Mesenteric fat pad (tissue), 1 donor: ENCODE measurements around the gene GARRE1. TPM values are rescaled to one million over a fixed set of nuclear protein-coding genes. Genes with fewer than 3 reads are reported as not detected.
A peak's percentile ranks its signal among the peaks of the same experiment; 100 is the strongest.
"Not testable (repeated sequence)": the region's sequence is repeated elsewhere in the genome, so short reads cannot be mapped to it uniquely, and the experiment has no call there.

Experiments used
- DNase-seq: peaks from one replicate; pipeline ENCODE4 v3.0.0-alpha.2; 2020; ENCODE audit warnings: low spot score
- total RNA-seq: library from RNA; stranded (reverse); fragmentation: NEBNext Ultra II Directional; extraction: Animal tissue kit (Norgen Biotek cat#: 25700); gene quantifications from one replicate; pipeline ENCODE4 v1.2.1, GENCODE V29; 2021
- donor health status: DM: yes; HTN: yes; CAD: no.

GARRE1 gene
- total RNA-seq, 1 donor from 2014 or later: 37.7 TPM

GRCh38 chr19:34229721-34230120 lies 24.6 kb upstream of the GARRE1 start:
- no peak for DNase-seq

GRCh38 chr19:34230820-34231219 lies 23.5 kb upstream of the GARRE1 start:
- DNase-seq: no peak

GRCh38 chr19:34231439-34231838 lies 22.9 kb upstream of the GARRE1 start:
- no peak for DNase-seq

GRCh38 chr19:34232566-34233481 lies 21.5 kb upstream of the GARRE1 start:
- DNase-seq: no peak

- DNase-seq: no peak
Observed at GRCh38 chr19:34235425-34235940, 18.9 kb upstream of the GARRE1 start.

- DNase-seq: no peak
Observed at GRCh38 chr19:34236035-34236987, 18.0 kb upstream of the GARRE1 start.

GRCh38 chr19:34237283-34237682 lies 17.1 kb upstream of the GARRE1 start:
- no peak for DNase-seq

- no peak for DNase-seq
Observed at GRCh38 chr19:34237939-34238338, 16.4 kb upstream of the GARRE1 start.

- no peak for DNase-seq
Observed at GRCh38 chr19:34241513-34242337, 12.6 kb upstream of the GARRE1 start.

- DNase-seq: not testable (repeated sequence)
Observed at GRCh38 chr19:34243138-34243875, 11.0 kb upstream of the GARRE1 start.

- DNase-seq: no peak
Observed at GRCh38 chr19:34243876-34244578, 10.3 kb upstream of the GARRE1 start.

GRCh38 chr19:34244611-34245299 lies 9.6 kb upstream of the GARRE1 start:
- DNase-seq: no peak

- no peak for DNase-seq
Observed at GRCh38 chr19:34246340-34246739, 8.0 kb upstream of the GARRE1 start.

GRCh38 chr19:34248941-34249340 lies 5.4 kb upstream of the GARRE1 start:
- no peak for DNase-seq

- DNase-seq: peak; percentile 77
Observed at GRCh38 chr19:34253167-34253566, 1.2 kb upstream of the GARRE1 start.

GRCh38 chr19:34253681-34254045 lies 691 bp upstream of the GARRE1 start:
- peak; percentile 85 for DNase-seq

GRCh38 chr19:34254698-34255432 lies 511 bp downstream of the GARRE1 start:
- no peak for DNase-seq

GRCh38 chr19:34255546-34255945 lies 1.2 kb downstream of the GARRE1 start:
- DNase-seq: peak; percentile 6
